HG03469 (cell line): ENCODE data around the gene PRCP.
A peak's percentile ranks its signal among the peaks of the same experiment; 100 is the strongest.

ENCODE experiments used
- ATAC-seq: cut with Tn5 transposase; IDR thresholded peaks from one replicate; pipeline ENCODE4 v1.9.1; 2021; ENCODE audit warnings: mild to moderate bottlenecking, moderate library complexity, moderate number of reproducible peaks; ENCODE audit not compliant: unreplicated experiment

The PRCP gene

GRCh38 chr11:82908311-82908710, 8.1 kb upstream of the PRCP start:
- no peak for ATAC-seq

- ATAC-seq, result no peak
Measured at GRCh38 chr11:82907371-82907770, 7.1 kb upstream of the PRCP start.

- ATAC-seq, result no peak
Measured at GRCh38 chr11:82906931-82907330, 6.7 kb upstream of the PRCP start.

GRCh38 chr11:82906236-82906635, 6.0 kb upstream of the PRCP start:
- ATAC-seq, result no peak

- ATAC-seq, result no peak
Measured at GRCh38 chr11:82903843-82904586, 3.8 kb upstream of the PRCP start.

- ATAC-seq, result no peak
Measured at GRCh38 chr11:82902880-82903279, 2.6 kb upstream of the PRCP start.

- ATAC-seq, result no peak
Measured at GRCh38 chr11:82901922-82902485, 1.8 kb upstream of the PRCP start.

GRCh38 chr11:82901165-82901921, 1.1 kb upstream of the PRCP start, which contains the start of gene DDIAS:
DDIAS (plus strand) TSS chr11:82901736; CDS start chr11:82914739, 13,003 bp downstream.
- peak; percentile 62 for ATAC-seq

- ATAC-seq, result no peak
Measured at GRCh38 chr11:82899957-82900276, 313 bp downstream of the PRCP start.

GRCh38 chr11:82899186-82899820, 927 bp downstream of the PRCP start:
- ATAC-seq, result no peak

GRCh38 chr11:82898241-82898640, 2.0 kb downstream of the PRCP start:
- ATAC-seq, result no peak

GRCh38 chr11:82896183-82896582, 4.0 kb downstream of the PRCP start:
- ATAC-seq, result no peak

GRCh38 chr11:82895437-82896091, 4.7 kb downstream of the PRCP start:
- ATAC-seq, result no peak

- no peak for ATAC-seq
Measured at GRCh38 chr11:82892611-82893169, 7.5 kb downstream of the PRCP start.

- ATAC-seq, result no peak
Measured at GRCh38 chr11:82890936-82891335, 9.3 kb downstream of the PRCP start.

GRCh38 chr11:82890002-82890341, 10.3 kb downstream of the PRCP start:
- ATAC-seq, result no peak

GRCh38 chr11:82889133-82890001, 10.9 kb downstream of the PRCP start:
- no peak for ATAC-seq

- no peak for ATAC-seq
Measured at GRCh38 chr11:82883853-82884252, 16.4 kb downstream of the PRCP start.

- ATAC-seq, result no peak
Measured at GRCh38 chr11:82874646-82875523, 25.3 kb downstream of the PRCP start.
